Type B pancreatic cell (in vitro differentiated cells): Measurements from ENCODE around the gene XXYLT1. TPM values are rescaled to one million over a fixed set of nuclear protein-coding genes. Genes with fewer than 3 reads are reported as not detected.

Source experiments
- DNase-seq: peaks from one replicate; pipeline ENCODE4 v3.0.0; 2021; ENCODE audit warnings: mixed read lengths; ENCODE audit not compliant: unreplicated experiment; ENCODE audit errors: extremely low spot score
- H3K27ac Mint-ChIP-seq: 2 replicates; pipeline ENCODE4 v1.8.0; 2021; ENCODE audit warnings: mild to moderate bottlenecking, mixed read lengths
- H3K27me3 Mint-ChIP-seq: 2 replicates; pipeline ENCODE4 v1.8.0; 2021; ENCODE audit warnings: mixed read lengths
- H3K36me3 Mint-ChIP-seq: 2 replicates; pipeline ENCODE4 v1.8.0; 2021; ENCODE audit warnings: mixed read lengths
- H3K4me1 Mint-ChIP-seq: one replicate; pipeline ENCODE4 v1.8.0; 2021; ENCODE audit warnings: mixed read lengths; ENCODE audit not compliant: unreplicated experiment
- H3K4me3 Mint-ChIP-seq: 2 replicates; pipeline ENCODE4 v1.8.0; 2021; ENCODE audit warnings: mild to moderate bottlenecking, mixed read lengths
- H3K9me3 Mint-ChIP-seq: 2 replicates; pipeline ENCODE4 v1.8.0; 2021; ENCODE audit warnings: mixed read lengths
- total RNA-seq: library from RNA; stranded (reverse); gene quantifications from 2 replicates; pipeline ENCODE4 v1.2.1, GENCODE V29; 2021; ENCODE audit warnings: low replicate concordance
- TF ChIP-seq, protein P1 (sequence below): fragments of 200-600 bp; sonication (generic); conservative IDR thresholded peaks from 2 replicates; pipeline ENCODE4 v1.5.0; 2021; ENCODE audit warnings: antibody characterized with exemption, mild to moderate bottlenecking

Gene XXYLT1
- total RNA-seq, 1 donor from 2014 or later = 27.0 TPM

DNA sequence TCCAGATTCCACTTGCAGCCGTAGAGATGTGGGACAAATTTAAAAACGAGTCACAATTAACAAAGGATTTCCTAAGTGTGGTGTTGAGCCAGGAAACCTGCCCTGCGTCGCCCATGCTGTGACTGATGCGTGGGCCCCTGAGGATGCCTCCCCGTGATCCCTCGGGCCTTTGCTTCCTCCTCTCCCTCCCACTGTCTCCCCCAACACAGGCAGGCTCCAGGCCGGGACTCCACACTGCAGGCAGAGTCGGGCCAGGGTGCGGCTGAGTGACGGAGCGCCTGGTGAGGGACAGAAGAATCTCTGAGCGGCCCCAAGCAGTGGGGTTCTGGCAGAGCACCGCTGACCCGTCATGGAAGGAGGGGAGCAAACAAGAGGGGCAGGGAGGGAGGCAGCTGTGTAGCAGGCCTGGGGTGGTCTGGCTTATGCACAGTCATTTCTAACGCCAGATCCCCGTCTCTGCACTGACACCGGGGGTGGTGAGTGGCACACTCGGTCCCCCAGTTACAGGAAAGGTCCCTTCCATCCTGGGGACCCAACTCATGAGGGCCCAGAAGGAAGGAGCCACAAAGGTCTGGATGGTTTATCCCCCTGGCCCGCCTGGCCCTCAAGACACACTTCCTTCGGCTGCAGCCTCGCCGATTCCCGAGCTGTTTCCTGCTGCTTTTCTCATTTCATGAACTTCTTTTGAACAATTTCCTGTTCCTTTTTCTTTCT is 91.0 kb downstream of the XXYLT1 start:
- H3K4me1 Mint-ChIP-seq = peaks cover 31% of the 10 kb centered on the region

DNA sequence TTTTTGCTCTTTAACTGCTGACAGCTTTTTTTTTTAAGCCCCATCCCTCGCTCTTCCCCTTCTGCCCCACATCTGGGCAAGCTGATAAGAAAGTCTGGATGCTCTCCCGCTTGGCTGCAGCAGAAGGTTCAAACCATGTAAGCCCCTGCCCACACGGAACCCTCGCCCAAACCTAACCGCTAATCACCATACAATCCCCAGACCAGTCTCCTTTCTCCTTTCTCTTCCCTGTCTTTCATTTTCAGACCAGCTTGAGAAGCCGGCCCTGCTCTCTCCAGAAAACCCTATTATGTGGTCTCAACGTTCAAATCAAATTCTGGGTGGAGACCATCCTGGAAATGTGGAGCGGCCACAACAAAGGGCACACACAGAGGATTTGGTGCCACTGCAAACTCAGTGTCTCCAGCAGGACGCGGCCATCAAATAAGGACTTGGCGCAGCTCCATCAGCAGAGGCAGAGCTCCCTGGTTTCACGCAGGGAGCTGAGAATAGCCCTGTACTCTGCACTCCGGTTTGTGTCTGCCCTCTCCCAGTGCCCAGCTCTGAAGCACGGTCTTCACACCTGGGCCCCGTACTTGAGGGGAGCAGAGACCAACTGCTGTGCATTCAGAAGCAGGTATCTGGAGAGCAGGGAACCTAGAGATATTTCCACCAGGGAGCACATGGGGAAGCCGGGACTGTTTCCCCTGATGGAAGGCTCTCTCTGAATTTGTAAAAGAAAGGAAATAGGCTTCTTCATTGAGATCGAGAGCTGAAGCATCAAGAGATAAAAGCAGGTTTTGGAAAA is 92.6 kb downstream of the XXYLT1 start:
- Mint-ChIP-seq H3K9me3 (peaks cover 6% of the 10 kb centered on the region), H3K4me3 (no peak overlapping the region), H3K27ac (no peak overlapping the region), H3K36me3 (peaks cover 17% of the 10 kb centered on the region), H3K4me1 (peaks cover 22% of the 10 kb centered on the region), H3K27me3 (no peaks in the 10 kb centered on the region)
- no peak for DNase-seq
- TF ChIP-seq, protein P1, sequence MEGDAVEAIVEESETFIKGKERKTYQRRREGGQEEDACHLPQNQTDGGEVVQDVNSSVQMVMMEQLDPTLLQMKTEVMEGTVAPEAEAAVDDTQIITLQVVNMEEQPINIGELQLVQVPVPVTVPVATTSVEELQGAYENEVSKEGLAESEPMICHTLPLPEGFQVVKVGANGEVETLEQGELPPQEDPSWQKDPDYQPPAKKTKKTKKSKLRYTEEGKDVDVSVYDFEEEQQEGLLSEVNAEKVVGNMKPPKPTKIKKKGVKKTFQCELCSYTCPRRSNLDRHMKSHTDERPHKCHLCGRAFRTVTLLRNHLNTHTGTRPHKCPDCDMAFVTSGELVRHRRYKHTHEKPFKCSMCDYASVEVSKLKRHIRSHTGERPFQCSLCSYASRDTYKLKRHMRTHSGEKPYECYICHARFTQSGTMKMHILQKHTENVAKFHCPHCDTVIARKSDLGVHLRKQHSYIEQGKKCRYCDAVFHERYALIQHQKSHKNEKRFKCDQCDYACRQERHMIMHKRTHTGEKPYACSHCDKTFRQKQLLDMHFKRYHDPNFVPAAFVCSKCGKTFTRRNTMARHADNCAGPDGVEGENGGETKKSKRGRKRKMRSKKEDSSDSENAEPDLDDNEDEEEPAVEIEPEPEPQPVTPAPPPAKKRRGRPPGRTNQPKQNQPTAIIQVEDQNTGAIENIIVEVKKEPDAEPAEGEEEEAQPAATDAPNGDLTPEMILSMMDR = no peak

More for the DNA sequence above, 91.0 kb downstream of the XXYLT1 start:
- no peak for DNase-seq
- Mint-ChIP-seq H3K9me3 (peaks cover 9% of the 10 kb centered on the region), H3K27ac (no peak overlapping the region), H3K27me3 (no peaks in the 10 kb centered on the region), H3K36me3 (peaks cover 19% of the 10 kb centered on the region), H3K4me3 (no peak overlapping the region)
- TF ChIP-seq, protein P1 = no peak

DNA sequence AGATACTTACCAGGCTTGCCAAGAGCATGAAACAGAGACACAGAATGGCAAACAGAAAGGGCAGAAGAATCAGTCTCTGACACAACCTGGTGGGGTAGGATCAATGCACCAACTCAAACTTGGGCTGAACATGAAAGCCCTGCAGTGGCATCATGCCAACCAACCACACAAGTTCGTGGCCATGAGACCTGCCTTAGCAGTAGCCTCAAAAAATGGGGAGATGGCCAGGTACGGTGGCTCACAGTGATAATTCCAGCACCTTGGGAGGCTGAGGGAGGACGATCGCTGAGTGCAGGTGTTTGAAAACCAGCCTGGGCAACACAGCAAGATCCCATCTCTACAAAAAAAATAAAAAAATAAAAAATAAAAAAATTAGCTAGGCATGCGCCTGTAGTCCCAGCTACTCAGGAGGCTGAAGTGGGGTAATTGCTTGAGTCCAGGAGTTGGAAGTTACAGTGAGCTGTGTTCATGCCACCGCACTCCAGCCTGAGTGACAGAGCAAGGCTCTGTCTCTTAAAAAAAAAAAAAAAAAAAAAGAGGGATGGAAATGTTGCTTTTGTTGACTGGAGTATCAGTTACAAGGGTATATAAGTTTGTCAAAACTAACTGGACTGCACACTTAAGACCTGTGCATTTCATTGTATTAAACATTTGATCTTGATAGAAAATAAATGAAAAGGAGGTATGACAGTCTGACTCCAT is 93.4 kb downstream of the XXYLT1 start:
- H3K4me1 Mint-ChIP-seq = peaks cover 17% of the 10 kb centered on the region
- no peaks in the 10 kb centered on the region for H3K27me3 Mint-ChIP-seq

DNA sequence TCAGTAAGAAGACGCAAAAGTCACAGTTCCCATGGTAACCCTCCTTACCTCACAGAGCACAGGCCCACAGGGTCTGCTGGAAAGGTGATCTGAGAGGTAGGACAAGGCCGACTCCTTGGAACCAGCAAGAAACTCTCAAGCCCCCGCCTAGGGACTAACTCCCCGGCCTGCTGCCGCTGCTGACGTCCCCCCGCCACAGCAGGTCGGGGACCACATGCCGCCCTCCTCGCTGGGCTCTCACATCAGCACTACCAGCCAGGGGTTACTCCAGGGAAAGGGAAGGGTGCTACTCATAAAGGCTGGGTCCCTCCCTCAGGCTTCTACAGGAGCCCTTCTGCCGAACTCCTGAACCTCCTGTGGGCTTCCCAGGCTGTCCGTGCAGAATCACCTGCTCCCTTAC is 94.2 kb downstream of the XXYLT1 start:
- Mint-ChIP-seq H3K9me3 (peaks cover 6% of the 10 kb centered on the region), H3K27ac (no peak overlapping the region), H3K4me1 (peaks cover 14% of the 10 kb centered on the region), H3K4me3 (no peak overlapping the region), H3K36me3 (peaks cover 17% of the 10 kb centered on the region), H3K27me3 (no peaks in the 10 kb centered on the region)
- TF ChIP-seq, protein P1 = no peak
- DNase-seq = no peak

More for the DNA sequence above, 93.4 kb downstream of the XXYLT1 start:
- TF ChIP-seq, protein P1 = no peak
- no peak overlapping the region for H3K4me3 Mint-ChIP-seq
- peaks cover 17% of the 10 kb centered on the region for H3K36me3 Mint-ChIP-seq
- no peak overlapping the region for H3K27ac Mint-ChIP-seq
- H3K9me3 Mint-ChIP-seq = peaks cover 6% of the 10 kb centered on the region
- no peak for DNase-seq

DNA sequence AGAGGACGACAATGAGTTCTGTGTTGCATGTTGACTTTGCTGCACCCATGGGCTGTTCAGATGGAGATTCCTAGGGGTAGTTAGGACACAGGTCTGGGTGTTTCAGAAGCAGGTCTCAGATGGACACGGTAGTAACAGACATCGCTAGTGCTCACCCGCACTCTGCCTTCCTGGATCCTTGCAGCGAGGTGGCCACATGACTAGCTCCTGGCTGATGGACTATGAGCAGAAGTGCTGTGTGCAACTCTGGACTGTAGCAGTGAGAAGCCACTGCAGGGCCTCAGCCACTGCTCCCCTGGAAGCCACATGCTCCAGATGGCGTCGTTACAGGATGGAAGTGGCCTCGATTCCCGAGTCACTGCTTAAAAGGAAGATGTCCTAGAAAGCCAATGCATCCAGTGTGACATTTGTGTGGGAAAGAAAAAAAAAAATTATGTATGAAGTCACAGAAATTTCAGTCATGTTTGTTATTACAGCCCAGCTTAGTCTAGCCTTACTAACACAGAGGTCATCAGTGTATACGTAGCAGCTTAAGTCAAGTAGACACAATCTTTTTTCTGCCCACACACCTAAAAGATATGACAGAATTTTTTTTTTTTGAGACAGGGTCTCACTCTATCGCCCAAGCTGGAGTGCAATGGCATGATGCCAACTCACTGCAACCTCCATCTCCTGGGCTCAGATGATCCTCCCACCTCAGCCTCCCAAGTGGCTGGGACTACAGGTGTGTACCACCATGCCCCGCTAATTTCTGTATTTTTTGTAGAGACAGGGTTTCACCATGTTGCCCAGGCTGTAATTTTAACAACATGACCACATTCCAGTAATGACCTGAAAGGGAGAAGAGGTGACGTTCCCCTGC is 95.3 kb downstream of the XXYLT1 start:
- DNase-seq = no peak
- H3K27ac Mint-ChIP-seq = no peak overlapping the region
- peaks cover 6% of the 10 kb centered on the region for H3K9me3 Mint-ChIP-seq
- H3K4me1 Mint-ChIP-seq = peaks cover 13% of the 10 kb centered on the region
- TF ChIP-seq, protein P1 = no peak
- H3K27me3 Mint-ChIP-seq = no peaks in the 10 kb centered on the region
- peaks cover 17% of the 10 kb centered on the region for H3K36me3 Mint-ChIP-seq
- H3K4me3 Mint-ChIP-seq = no peak overlapping the region
